NCI-H345 (cell line): Measurements from ENCODE around the gene COPS7A.

Experiments
- DNase-seq: peaks from one replicate; lab custom pipeline; 2025; lab: John Stamatoyannopoulos, UW

Gene COPS7A

DNA sequence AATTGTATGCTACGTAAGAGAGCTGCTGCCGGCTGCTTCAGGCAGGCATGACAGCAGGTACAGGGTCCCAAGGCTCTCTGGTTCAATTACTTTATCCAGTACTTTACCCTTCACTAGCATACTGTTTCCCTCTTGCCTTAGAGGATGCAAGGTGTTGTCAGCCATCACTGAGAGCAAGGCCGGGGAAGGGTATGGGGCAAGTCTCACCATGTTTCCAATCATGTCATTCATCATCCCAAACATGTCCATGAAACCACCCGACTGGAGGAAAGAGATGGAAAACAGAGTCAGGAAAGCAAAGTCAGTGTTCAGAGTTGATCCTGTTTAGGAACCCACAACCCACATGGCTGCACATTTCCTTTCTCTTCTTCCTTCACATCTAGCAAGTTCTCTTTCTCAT lies 26.7 kb downstream of the COPS7A start:
- DNase-seq = no peak

GRCh38 chr12:6751767-6752166 lies 27.9 kb downstream of the COPS7A start:
- no peak for DNase-seq

- no peak for DNase-seq
Measured at GRCh38 chr12:6752167-6752920, 28.5 kb downstream of the COPS7A start.

DNA sequence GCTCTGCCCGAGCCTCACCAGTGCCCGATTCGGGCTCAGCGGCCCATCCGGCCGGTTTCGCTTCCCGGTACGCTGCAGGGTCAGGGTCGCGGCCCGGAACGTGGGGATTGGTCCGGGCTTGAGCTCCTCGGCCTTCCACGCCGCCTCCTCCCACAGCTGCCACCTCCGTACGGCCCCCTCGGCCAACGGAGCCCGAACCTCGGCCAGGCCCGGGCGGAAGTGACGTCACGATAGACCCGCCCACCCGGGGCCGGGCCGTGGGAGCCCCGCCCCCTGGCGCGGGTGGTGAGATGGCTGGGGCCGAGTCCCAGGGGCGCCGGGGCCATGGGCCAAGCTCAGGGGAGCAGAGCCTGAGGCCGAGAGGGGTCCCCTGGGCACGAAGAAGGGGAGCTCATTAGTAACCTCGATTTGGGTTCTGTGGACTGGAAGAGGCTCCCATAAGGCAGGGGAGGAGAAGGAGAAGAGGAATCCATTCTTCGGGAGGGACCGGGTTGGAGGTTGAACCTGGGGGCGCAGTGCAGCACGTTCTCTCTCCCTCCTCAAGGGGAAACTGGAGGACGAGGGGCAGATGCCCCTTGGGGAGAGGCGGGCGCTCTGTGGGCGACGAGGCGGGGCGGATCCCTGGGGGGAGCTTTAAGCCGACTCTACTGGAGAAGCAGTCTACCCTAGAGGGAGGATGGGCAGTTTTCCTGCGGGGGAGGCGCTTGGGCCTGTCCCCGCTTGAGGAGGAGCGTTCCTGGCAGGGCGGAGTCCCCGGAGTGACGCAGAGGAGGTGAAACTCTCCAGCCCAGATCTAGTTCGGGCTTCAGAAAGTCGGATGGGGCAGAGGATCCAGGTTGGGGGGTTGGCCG lies 29.3 kb downstream of the COPS7A start, which contains the start of gene MLF2:
TSS of gene MLF2 (minus strand) at position 221 of the 851 bp plus-strand sequence. CDS start 807 bp downstream, outside the sequence.
- peak; percentile 98 for DNase-seq

- no peak for DNase-seq
Measured at GRCh38 chr12:6753772-6754356, 30.0 kb downstream of the COPS7A start.

DNA sequence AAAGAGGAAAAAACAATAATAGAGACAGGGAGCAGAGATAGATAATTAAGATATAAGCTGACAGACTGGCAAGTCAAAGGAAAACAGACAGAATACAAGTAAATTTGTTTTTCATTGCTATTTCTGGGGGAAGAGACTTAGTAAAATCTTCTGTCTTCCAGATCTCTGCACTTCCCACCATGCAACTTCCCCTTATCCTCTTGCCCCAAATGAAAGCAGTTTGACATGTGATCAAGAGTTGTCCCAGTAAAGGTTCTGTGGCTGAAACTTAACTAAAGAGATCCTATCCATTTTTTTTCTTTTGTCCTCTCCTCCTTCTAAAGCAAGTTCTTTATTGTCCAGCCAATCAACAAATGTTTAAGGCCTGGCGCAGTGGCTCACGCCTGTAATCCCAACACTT lies 30.6 kb downstream of the COPS7A start:
- no peak for DNase-seq

DNA sequence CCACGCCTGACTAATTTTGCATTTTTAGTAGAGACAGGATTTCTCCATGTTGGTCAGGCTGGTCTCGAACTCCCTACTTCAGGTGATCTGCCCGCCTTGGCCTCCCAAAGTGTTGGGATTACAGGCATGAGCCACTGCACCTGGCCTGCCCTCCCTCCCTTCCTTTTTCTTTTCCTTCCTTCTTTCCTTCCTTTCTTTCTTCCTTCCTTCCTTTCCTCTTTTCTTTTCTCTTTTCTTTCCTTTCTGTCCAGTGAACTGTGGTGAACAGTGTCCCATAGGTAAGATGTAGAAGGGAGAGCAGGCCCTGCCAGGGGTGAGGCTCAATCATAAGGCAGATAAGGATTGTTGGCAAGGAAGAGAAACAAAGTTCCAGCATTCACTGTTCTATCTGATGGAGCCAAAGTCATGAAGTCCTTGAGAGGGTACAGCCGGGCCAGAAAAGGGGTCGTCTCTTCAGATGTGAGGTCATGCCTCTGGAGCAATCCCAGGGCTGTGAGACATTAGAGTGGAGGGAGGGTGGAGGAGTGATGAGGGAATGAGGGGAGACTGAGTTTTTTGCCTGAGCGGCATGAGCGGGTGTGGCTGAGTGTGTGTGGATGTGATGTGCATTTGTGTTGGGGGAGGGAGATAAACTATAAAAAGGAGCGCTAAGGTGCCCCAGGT lies 33.3 kb downstream of the COPS7A start:
- DNase-seq = no peak

DNA sequence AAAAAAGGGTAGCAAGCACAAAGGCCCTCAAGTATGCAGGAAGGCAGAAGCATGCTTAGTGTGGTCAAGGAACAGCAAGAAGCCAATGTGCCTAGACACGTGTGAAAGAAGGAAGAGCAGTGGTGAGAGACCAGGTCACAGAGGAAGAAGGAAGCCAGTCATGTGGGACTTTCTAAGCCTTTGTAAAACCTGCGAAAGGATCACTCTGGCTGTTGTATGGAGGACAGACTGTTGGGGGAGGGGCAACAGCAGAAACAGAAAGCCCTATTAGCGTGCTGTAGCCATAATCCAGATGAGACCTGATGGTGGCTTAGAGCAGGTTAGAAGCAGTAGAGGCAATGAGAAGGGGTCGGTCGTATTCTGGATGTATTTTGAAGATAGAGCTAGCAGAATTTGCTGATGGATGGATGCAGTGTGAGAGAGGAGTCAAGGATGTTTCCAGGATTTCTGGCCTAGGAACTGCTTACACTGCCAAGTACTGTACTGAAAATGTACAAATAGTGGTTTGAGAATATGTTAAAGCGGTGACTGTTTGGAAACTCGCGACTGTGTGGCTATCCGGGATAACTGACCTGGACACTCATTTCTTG lies 34.8 kb downstream of the COPS7A start:
- no peak for DNase-seq

DNA sequence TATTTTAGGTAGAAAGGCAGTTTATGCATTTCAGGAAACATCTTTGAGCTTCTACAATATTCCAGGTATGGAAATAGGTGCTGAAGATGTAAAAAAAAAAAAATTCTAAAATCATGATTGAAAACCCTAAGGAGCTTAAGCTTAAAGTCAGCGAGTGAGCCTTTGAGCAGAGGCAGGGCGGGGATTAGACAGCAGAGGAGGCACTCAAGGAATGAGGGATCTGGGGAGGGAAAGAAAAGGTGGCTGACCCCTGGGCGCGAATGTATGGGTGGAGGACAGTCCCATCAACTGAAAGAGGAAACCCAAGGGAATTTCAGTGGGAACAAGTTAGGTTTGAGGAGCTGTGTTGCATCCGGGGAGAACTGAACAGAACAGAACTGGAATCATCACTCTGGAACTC lies 35.9 kb downstream of the COPS7A start:
- DNase-seq = no peak

DNA sequence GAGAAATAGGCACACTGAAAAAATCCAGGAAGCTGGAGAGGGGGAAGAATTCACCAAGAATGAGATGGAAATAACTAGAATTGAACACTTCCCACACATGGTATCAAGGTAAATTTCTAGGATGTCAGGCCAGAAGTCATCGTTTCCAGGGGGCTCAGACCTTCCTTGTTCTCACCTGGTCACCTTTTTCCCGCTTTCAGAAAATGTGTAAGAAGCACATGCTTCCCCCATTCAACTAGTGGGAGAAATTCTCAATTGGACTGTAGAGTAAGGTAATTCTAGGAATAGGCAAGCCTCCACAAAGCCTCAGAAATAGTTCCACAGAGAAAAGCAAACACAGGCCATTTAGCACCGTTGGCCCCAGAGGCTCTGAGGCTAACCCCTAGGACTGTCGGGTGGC lies 39.5 kb downstream of the COPS7A start:
- no peak for DNase-seq

DNA sequence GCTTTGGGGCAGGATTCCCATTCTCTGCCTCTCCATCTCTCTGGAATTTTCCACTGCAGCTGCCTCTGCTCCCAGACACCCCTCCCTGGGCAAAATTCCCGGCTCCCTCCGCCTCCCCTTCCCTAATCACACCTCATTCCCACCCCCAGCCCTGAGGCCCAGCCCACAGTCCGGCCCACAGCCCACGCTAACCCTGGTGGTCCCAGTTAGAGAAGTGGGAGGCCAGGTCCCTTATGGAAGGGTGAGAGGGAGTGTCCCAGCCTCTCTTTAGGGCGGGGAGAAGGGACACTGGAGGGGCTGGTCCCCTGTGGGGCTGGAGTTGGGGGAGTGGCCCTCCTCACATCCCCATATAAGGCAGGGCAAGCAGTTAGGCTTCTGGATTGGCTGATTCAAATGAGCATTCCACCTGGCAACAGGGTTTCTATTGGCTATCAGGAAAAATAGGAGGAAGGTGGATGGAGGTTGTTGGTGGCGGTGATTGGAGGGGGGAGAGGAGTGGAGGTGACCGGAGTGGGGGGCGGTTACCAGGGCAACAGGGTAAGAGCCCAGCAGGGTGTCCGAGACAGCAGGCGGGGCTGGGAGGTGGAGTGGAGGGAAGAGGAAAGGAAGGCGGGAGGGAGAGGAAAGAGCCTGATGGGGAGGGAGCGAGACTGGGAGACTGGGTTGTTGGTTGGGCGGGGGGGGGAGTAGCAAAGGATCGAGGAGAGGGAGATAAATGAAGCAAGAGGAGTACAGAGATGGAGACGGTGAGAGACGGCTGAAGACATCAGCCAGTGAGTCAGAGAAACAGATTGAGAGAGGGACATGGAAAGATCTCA lies 40.4 kb downstream of the COPS7A start:
- DNase-seq = peak; percentile 99

DNA sequence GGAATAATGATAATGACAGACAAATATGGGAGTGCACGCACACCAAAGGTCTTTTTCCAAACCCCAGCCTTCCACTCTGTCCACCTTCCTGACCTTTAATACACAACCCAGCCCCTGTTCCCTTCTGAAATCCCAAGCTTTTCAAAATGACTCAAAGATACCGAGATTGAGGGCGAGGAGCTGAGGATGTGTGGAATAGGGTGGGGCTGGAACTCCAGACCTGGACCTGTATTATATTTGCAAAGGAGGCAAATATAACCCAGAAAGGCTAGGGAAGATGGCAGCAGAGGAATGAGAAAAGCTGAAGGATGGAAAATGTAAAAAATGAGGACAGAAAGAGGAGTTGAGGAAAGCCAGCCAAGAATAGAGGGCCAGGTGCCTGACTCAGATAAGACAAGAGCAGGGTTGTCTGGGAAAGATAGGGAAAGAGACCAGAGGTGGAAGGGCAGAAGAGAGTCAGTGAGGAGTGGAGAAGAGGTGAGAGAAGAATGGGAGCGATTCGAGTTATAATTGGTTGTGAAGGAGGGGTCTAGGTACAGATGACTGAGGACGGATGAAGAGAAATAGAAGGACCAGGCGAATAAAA lies 41.3 kb downstream of the COPS7A start:
- DNase-seq = peak; percentile 65

DNA sequence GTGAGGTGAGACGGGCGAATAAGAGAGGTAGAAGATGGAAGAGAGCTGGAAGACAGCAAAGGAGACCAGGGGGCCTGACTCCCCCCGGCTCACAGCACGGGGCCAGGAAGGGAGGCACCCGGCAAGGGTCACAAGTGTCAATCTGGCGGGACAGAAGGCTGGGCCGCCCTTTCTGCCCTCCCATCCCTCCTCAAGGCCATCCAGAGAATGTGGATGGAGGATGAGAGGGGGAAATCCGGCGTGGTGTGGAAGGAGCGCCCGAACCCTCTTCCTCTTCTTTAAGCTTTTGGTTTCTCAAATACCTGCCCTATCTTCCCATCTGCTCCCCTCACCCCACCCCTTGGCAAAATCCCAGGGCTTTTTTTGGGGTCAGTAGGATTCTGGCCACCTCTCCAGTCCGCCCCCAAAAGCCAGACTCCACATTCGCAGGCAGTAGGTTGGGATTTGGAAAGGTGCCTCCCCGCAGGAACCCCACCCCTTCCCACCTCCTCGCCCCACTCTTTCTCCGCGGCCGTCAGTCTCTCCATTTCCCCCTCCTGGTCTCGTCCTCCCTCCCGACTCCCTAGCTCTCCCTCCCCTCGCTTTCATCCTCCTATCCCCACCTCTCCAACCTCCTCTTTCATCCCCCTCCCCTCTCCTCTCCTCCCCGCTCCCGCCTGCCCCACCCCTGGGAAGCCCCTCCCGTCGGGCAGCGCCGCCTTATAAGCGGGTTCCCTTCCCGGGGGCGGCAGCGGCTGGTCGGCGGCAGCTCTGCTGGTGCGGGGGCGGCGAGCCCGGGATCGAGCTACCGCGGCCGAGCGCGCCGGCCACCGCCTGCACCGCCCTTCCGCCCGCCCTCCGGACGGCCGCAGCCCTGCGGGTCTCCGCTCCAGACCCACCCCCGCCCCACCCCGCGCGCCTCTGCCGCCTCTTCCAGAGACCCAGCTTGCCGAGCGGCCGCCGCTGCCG lies 42.1 kb downstream of the COPS7A start, which contains the start of gene PTMS:
TSS of gene PTMS (plus strand) at position 730 of the 948 bp plus-strand sequence. CDS start 343 bp downstream, outside the sequence.
- DNase-seq = peak; percentile 97

- DNase-seq = peak; percentile 70
Measured at GRCh38 chr12:6766651-6767349, 43.0 kb downstream of the COPS7A start.

GRCh38 chr12:6767353-6768319 lies 43.8 kb downstream of the COPS7A start:
- no peak for DNase-seq

DNA sequence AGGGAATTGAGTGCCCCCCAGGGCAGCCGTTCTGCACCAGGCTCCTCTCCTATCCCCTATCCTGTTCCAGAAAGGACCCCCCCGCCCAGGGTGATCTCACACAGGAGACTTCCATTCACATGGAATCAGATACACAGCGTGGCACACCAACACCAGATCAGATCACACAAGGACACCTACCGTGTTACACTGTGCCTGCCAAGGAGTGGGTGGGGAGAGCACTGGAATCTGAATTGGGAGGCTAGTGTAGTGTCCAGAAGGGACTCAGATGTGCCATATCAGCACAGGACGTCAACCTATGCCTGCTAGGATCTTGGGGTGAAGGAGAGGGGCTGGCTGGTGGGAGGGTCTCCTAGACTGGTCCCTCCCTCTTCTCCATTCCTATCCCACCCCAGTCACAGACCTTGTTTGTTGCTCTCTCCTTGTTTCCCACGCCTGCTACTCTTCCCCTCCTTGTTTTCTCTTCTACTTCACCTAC lies 44.6 kb downstream of the COPS7A start:
- no peak for DNase-seq

DNA sequence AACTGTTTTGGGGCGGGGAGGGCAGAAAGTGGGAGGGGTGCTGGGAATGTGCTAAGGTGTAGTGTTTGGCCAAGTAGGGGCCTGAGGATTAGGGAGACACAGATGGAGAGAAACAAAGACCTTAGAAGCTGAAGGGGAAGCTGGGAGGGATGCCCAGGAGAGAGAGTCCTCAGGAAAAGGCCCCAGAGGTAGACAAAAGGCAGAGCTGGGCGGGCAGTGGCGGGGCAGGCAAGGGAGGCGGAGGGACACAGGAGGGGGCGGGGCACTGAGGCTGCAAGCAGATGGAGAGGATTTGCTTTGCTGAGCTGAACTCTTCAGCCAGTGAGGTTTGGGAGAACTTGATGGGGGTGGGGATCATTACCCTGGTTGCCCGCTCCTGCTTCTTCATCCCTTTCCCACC lies 45.1 kb downstream of the COPS7A start:
- DNase-seq = peak; percentile 31
